Measurements from ENCODE around the gene C2orf42.
"Not testable (repeated sequence)": the region's sequence is repeated elsewhere in the genome, so short reads cannot be mapped to it uniquely, and the experiment has no call there.

C2orf42 gene

DNA sequence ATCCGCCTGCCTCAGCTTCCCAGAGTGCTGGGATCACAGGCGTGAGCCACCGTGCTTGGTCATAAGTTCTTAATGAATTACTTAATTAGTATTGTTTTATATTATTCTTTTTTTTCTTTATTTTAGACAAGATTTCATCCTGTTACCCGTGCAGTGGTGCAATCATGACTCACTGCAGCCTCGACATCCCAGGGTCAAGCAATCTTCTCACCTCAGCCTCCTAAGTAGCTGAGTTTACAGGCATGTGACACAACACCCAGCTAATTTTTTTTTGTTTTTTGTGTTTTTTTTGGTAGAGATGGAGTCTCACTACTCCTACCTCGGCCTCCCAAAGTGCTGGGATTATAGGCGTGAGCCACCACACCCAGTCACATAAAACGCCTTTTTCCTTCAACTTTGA, 17.3 kb downstream of the C2orf42 start:
- DNase-seq (ENCODE audit: low read depth in 3 of 3, low spot score in 1 of 3), result no peak

DNA sequence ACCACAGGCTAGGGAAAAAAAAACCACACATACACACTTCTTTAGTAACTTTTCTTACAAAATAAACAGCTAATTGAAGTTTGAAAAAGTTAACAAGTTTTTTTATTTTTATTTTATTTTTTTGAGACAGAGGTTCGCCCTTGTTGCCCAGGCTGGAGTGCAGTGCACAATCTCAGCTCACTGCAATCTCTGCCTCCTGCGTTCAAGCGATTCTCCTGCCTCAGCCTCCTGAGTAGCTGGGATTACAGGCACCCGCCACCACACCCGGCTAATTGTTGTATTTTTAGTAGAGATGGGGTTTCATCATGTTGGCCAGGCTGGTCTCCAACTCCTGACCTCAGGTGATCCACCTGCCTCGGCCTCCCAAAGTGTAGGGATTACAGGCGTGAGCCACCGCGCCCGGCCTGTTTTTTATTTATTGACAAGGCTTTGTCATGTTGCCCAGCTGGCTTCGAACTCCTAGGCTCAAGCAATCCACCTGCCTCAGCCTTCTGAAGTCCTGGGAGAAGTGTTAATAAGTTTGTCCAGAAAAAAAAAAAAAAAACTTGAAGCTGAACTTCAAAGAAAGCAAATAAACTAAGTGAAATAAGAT, 21.1 kb downstream of the C2orf42 start:
- not testable (repeated sequence) for DNase-seq (ENCODE audit: low read depth in 3 of 3, low spot score in 1 of 3)

DNA sequence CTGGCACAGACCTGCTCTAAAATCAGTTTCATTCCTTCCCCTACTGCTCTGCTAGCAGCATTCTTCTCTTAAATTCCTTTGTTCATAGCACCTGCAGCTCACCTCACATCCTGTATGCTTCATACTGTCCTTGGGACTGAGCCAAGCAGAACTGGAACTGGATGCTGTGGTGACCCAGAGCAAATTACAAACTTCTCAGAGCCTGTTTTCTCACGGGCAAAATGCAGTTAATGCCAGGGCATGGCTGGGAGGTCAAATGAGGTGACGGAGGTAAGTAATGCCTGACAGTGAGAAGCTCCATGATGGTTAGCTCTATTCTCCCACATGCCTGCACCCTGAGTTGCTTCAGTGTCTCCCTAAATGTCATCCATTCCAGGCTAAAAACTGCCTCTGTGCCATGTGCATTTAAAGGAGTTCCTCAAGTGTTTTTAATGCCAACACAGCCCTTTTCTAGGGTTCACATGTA, 29.7 kb downstream of the C2orf42 start:
- DNase-seq (ENCODE audit: low read depth in 3 of 3, low spot score in 1 of 3), result no peak

DNA sequence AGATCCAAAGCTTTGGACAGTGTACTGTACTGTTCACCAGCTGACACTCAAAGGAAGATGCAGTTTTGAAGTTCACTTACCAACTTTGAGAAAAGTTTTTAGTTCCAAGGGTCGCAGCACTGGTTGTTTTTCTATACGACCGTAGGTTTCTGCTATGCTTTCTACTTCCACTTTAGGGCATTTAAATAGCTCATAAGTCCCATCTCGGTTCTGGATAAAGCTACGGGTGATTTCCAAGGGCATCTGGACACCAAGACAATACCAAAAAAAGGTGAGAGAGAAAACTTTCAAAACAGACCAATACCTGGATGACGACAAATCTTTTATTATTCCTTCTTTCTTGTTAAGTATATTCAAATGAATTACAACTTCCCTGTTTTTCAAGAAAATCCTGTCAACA, 30.3 kb downstream of the C2orf42 start:
- no peak for DNase-seq (ENCODE audit: low read depth in 3 of 3, low spot score in 1 of 3)

DNA sequence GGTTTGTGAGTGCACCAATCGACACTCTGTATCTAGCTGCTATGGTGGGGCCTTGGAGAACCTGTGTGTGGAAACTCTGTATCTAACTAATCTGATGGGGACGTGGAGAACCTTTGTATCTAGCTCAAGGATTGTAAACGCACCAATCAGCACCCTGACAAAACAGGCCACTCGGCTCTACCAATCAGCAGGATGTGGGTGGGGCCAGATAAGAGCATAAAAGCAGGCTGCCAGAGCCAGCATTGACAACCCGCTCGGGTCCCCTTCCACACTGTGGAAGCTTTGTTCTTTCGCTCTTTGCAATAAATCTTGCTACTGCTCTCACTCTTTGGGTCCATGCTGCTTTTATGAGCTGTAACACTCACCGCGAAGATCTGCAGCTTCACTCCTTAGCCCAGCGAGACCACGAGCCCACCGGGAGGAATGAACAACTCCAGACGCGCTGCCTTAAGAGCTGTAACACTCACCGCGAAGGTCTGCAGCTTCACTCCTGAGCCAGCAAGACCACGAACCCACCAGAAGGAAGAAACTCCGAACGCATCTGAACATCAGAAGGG, 41.6 kb downstream of the C2orf42 start:
- not testable (repeated sequence) for DNase-seq (ENCODE audit: low read depth in 3 of 3, low spot score in 1 of 3)

DNA sequence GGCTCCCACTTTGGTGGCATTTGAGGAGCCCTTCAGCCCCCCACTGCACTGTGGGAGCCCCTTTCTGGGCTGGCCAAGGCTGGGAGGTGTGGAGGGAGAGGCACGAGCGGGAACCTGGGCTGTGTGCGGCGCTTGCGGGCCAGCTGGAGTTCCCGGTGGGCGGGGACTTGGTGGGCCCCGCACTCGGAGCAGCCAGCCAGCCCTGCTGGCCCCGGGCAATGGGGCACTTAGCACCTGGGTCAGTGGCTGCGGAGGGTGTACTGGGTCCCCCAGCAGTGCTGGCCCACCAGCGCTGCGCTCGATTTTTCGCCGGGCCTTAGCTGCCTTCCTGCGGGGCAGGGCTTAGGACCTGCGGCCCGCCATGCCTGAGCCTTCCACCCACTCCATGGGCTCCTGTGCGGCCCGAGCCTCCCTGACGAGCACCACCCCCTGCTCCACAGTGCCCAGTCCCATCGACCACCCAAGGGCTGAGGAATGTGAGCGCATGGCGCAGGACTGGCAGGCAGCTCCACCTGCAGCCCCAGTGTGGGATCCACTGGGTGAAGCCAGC, 42.5 kb downstream of the C2orf42 start:
- not testable (repeated sequence) for DNase-seq (ENCODE audit: low read depth in 3 of 3, low spot score in 1 of 3)

DNA sequence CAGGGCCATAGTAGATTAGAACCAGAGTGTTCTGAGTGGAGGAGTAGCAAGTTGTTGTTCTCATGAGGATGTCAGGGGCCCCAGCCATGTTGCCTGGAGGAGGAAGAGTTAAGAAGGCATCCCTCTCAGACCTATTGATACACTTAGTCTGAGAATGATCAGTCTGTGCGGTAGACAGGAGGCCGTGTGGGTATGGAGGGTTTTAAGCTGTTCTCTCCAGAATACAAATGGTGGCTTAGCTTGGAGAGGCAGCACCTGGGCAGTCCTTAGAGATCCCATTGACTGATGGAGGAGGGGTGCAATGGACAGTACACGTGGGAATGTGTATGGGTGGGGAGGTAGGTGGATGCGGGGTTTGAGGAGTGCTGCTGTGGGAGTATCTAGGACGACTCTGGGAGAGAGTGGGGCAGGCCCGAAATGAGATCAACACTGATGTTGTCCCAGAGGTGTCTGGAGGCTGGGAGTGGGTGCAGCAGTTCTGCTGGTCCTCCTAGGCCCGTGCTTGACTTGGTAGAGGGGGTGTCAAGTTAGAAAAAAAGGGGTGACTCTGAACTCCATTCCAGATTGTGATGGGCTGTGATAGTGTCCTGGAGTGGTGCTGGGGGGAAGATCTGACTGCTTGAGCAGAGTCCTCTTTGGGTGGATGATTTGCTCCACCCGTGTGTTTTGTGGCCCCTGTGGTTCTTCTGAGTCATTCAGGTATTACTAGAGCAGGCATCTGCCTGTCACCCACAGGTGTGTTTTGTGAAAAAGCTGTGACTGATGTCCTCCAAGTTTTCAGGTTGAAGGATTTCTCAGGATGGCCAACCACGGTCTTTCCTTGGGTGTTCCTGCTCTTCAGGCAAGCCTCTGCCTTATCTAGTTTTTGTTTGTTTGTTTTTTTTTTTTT, 44.7 kb downstream of the C2orf42 start:
- no peak for DNase-seq (ENCODE audit: low read depth in 3 of 3, low spot score in 1 of 3)

DNA sequence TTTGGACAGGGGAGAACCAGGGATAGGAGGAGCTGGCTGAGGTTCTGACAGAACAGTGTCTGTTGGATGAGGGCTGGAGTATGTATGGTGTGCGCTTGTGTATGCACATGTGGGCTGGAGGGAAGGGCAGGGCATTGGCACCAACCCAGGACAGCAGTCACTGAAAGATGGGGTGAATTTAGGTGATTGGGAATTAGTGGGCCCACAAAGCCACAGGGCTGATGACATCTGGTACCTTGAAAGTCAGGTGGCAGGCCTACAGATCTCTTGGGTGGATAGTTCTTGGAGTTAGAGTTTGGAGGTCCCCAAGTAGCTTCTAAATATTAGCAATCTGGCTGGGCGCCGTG, 45.7 kb downstream of the C2orf42 start:
- DNase-seq (ENCODE audit: low read depth in 3 of 3, low spot score in 1 of 3), result no peak

DNA sequence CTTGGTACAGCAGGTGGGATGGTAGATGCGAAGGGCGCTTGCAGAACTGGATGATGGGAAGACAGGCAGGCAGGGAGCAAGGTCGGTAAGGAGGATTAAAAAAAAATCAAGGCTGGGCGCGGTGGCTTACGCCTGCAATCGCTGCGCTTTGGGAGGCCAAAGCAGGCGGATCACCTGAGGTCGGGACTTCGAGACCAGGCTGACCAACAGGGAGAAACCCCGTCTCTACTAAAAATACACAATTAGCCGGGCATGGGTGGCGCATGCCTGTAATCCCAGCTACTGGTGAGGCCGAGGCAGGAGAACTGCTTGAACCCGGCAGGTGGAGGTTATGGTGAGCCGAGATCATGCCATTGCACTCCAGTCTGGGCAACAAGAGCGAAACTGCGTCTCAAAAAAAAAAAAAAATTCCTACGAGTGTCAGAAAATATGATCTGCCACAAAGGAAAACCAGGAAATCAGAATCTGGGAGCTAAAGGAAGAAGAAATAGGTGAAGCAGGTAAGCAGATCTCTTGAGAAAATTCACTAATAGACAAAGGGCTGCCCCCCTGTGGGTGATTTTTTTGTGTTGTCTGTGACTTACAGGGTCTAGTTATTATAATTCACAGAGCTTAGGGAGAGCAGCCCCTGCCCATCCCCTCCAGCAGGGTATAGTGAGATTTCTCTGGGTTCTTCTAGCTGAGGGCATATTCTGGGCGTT, 46.2 kb downstream of the C2orf42 start:
- DNase-seq (ENCODE audit: low read depth in 3 of 3, low spot score in 1 of 3), result no peak

DNA sequence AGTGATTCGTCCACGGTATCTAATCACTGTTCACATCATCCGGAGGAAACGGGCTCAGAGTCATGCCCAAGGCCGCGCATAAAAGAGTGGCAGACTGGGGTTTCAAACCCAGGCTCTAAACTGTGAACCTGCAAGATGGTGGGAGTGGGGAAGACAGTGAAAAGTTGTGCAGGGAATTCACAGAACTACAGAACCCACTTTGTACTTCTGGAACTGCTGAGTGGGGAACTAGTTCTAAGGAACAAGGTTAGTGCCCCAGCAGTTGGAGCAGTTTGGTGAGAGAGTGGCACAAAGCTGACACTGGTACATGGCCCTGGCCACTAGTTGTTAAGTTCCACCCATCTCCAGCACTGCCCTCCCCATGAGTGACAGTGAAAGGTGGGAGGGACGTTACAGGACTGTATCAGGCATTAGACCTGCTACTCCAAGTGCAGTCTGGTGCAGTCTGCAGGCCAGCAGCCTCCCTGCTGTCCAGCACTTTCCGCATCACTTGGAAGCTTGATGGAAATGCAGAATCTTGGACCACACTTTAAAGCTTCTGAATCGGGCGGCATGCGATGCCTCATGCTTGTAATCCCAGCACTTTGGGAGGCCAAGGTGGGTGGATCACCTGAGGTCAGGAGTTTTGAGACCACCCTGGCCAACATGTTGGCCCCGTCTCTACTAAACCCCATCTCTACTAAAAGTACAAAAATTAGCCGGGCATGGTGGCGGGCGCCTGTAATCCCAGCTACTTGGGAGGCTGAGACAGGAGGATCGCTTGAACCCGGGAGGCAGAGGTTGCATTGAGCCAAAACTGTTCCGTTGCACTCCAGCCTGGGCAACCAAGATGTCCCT, 47.3 kb downstream of the C2orf42 start:
- DNase-seq (ENCODE audit: low read depth in 3 of 3, low spot score in 1 of 3), result no peak

DNA sequence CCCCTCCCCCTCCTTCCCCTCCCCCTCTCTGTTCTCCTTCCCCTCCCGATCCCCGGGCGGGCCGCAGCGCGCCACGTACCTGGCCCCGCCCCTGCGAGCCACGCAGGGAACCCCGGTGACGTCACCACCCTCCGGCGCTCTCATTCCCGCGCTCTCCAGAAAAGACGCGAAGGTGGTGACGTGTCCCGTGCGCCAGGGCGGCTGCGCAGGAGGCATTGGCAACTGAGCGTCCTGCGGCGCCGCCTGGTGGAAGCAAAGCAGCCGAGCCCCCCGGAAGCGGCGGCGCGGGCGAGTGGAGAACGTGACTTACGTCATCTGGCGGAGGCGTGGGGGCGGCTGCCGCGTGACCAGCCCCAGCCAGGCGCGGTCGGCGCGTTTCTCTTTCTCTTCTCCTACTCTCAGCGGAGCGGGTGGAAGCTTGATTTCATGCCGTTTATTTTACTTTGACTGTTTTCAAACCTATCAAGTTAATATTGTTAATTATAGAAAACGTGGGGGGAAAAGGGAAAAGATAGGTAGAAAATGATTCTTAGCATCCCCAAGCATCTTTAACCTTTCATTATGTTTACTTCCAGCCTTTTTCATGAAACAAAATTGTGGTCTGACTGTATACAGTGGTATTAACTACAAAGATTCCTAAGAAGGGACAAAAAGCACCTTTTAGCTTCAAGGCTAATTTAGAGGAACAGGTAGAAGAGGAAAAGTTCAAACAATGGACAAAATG, 48.1 kb downstream of the C2orf42 start:
- peak; percentile 98 to 100 (median 99) for DNase-seq (ENCODE audit: low read depth in 3 of 3, low spot score in 1 of 3)

DNA sequence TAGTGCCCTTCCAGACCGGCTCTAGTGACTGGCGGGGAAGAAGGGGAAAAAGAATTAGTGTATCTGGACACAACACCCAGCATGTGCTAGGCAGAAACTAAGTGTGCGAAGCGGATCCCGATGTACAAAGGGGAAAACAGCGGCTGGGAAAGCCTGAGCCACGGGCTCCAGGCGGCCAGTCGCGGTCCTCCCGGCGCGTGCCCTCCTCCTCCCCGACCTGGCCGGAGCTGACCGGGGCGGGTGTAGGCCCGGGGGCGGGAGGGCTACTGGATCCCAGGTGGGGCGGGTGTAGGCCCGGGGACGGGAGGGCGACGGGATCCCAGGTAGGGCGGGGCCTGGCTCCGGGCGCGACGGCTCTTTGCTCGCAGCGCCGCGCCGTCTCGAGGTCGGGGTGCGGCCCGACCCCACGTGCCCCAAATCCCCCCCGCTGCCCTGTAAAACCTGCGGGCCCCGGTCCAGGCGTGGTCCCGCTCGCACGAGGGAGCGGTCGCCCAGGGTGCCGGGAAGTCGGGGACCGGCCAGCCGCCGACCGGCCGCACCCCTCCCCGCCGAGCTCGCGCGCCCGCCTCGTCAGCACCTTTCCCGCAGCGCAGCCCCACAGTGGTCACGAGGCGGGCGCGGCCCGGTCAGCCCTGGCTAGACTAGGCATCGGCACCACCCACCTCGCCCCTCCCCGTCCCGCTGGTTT, 48.8 kb downstream of the C2orf42 start:
- no peak for DNase-seq (ENCODE audit: low read depth in 3 of 3, low spot score in 1 of 3)

DNA sequence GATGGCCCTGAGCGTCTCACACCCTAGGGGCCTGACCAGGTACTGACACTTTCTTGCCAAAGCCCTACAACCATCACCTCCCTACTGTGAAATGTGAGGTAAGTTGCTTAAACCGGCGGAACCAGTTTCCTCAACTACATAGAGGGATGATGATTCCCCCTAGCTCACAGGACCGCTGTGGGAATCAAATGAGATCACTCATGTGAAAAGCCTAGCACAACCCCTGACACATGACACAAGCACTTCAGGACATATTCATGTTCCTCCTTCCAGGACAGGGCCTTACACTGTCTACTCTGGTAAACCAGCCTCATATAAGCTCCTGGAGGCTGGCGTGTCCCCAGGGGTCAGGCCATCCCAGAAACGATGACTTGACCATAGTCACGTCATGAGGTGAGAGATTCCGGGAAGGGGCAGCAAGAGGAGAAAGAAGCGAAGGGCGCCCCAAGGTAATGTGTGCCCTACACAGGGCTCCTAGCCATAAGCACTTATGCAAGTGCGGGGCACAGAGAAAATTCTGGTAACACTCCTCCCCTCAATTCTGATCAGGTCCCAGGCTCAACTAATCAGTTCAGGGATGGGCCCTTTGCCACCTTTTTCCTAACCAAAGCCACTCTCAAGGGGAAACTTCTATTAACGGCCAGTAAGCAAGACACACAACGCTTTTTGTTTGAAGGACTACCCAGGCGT, 49.5 kb downstream of the C2orf42 start:
- DNase-seq (ENCODE audit: low read depth in 3 of 3, low spot score in 1 of 3), result peak in 1 of 3 donors; percentile 23

DNA sequence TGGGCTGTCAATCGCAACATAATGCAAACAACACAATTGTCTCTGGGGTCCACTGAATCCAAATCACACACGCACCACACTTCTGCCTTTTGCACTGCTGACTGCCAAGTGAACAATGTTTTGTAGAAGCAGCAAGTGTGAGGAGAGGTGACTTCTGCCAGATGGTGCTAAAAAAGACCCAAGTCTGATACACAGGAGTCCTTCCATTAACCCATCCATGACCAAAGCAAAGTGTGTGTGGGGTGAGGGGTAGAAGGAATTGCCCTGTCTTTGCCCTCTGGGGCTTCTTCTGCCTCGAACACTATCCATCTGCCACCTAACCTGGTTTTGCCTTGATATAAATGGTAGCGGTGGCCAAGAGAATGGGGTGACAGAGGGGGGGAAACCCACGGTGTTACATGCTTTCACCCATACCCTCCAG, 50.0 kb downstream of the C2orf42 start:
- no peak for DNase-seq (ENCODE audit: low read depth in 3 of 3, low spot score in 1 of 3)

DNA sequence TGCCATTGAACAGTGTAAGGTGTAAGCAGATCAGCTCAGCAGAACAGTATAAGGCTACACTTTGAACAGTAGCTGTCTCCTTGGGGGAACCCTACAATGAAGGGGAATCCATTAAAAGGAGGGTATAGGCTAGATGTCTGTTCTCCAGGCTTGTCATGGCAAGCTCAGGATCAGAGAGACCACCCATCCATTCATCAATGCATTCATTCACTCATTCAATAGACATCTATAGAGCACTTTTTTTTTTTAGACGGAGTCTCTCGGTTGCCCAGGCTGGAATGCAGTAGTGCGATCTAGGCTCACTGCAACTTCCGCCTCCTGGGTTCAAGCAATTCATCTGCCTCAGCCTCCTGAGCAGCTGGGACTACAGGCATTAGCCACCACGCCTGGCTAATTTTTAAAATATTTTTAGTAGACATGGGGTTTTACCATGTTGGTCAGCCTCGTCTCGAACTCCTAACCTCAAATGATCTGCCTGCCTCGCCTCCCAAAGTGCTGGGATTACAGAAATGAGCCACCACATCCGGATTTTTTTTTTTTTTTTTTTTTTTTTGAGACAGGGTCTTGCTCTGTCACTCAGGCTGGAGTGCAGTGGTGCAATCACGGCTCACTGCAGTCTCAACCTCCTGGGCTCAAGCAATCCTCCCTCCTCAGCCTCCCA, 56.4 kb downstream of the C2orf42 start:
- not testable (repeated sequence) for DNase-seq (ENCODE audit: low read depth in 3 of 3, low spot score in 1 of 3)

DNA sequence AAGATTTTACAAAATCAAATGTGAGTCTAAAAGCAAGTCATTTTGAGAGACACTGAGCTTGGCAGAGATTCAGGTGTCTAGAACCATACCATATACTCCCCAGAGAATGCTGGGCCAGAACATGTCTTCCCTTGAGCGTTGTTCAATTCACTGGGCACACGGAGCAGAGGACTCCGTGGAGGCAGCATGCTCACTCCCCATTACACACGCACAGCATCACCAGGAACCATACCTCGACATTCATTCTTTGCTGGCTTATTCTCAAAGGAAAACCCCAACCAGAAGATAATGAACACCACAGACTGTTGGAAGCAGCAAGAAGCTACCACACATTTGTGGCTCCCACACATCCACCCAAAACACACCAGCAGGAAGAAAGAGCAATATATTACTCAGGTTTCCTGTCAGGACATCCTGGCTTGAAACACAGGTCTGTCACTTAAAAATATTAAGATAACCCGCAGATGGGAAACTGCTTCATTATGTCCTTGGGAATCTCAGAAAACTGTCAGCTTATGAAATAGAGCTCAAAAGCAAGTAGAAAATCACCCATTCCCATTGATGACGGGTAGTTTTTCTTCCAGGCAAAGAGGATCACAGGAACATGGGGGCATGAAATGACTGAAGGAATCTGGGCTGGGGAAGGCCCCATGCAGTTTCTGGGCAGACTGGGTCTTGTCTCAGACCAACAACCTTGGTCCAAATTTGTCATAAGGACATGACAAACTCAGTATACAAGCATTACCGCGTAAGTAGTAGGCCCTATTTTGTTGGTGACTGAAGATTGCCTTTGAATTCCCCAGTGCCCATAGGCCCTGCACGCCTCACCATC, 57.1 kb downstream of the C2orf42 start:
- no peak for DNase-seq (ENCODE audit: low read depth in 3 of 3, low spot score in 1 of 3)

DNA sequence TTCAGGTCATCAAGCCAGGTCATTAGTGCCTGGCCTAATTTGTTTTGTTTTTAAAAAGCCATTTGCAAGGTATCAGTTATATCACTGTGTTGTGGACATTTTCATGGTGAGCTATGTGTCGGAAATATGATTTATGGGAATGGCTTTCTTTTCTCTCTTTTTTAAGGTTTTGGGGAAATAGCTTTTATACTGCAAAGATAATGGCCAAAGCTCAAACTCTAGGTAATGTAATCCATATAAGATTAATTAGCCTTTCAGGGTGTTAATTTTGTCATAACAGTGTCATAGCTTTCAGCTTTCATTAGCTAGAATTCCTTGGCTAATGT, 57.7 kb downstream of the C2orf42 start:
- DNase-seq (ENCODE audit: low read depth in 3 of 3, low spot score in 1 of 3), result no peak

Measured in stimulated activated CD4-positive, alpha-beta T cell treated with anti-CD3 and anti-CD28 coated beads, TNF-alpha, amount 100 ng/mL, for 1 hour (primary cell).